MM.1S (cell line): ENCODE data around the gene PIGN.

Experiments
- EZH2 ChIP-seq: fragments of 300-600 bp; sonication (generic); optimal IDR thresholded peaks from 2 replicates; pipeline ENCODE3; 2017; ENCODE audit warnings: low read depth, mild to moderate bottlenecking, antibody characterized with exemption, low read length, mixed read lengths
- EZH2phosphoT487 ChIP-seq: fragments of 300-600 bp; sonication (generic); IDR thresholded peaks from 2 replicates; pipeline ENCODE4 v1.6.1; 2018; ENCODE audit warnings: antibody characterized with exemption, low read length
- TF ChIP-seq, protein P1 (sequence below): fragments of 300-600 bp; sonication (generic); IDR thresholded peaks from 2 replicates; pipeline ENCODE4 v1.5.1; 2016; ENCODE audit warnings: antibody characterized with exemption, low read length, mixed read lengths

DNA sequence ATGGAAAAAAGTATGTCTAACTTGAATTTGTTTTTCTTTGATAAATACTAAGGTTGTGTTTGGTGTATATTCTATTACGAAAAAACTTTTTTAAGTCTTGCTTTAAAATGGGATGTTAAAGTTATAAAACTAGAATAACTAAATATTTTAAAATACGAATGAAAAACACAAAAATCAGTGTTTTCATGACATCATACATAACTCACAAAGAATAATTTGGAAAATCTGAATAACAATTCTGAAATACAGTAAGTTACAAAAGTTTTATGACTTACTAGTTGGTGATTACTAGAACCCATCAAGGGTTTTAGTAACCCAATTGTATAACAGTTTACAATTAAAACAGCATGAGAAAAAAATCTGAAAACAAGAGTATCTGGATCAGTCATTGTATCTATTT is 61.2 kb downstream of the PIGN start:
- TF ChIP-seq, protein P1, sequence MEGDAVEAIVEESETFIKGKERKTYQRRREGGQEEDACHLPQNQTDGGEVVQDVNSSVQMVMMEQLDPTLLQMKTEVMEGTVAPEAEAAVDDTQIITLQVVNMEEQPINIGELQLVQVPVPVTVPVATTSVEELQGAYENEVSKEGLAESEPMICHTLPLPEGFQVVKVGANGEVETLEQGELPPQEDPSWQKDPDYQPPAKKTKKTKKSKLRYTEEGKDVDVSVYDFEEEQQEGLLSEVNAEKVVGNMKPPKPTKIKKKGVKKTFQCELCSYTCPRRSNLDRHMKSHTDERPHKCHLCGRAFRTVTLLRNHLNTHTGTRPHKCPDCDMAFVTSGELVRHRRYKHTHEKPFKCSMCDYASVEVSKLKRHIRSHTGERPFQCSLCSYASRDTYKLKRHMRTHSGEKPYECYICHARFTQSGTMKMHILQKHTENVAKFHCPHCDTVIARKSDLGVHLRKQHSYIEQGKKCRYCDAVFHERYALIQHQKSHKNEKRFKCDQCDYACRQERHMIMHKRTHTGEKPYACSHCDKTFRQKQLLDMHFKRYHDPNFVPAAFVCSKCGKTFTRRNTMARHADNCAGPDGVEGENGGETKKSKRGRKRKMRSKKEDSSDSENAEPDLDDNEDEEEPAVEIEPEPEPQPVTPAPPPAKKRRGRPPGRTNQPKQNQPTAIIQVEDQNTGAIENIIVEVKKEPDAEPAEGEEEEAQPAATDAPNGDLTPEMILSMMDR, result no peak
- TF ChIP-seq EZH2 (no peak), EZH2phosphoT487 (no peak)
